Measurements from ENCODE around the gene CD9. TPM values are rescaled to one million over a fixed set of nuclear protein-coding genes. Genes with fewer than 3 reads are reported as not detected.
"Not testable (repeated sequence)": the region's sequence is repeated elsewhere in the genome, so short reads cannot be mapped to it uniquely, and the experiment has no call there.

The CD9 gene
- 6.0 and 10.8 TPM in 2 replicates for total RNA-seq
- long read RNA-seq, transcript CD9-201 (8 exons, 1,218 nt), result major isoform, 15 of 15 reads
- long read RNA-seq, partial matches to known transcripts, result 0 of 15 reads
- long read RNA-seq, other reads (novel, unspliced or antisense), result 0 of 15 reads

GRCh38 chr12:6200256-6201212 lies at the start of gene CD9:
TSS of gene CD9 (plus strand) at chr12:6200400. CDS start at chr12:6200500, 100 bp downstream.
- Mint-ChIP-seq H3K27ac (peak within 1 kb of the TSS; percentile 80), H3K36me3 (ENCODE audit: insufficient read depth) (no peaks in the 10 kb centered on the region), H3K27me3 (peaks cover 71% of the 10 kb centered on the region), H3K4me1 (ENCODE audit: low read depth) (peaks cover 30% of the 10 kb centered on the region), H3K4me3 (ENCODE audit: low read depth) (peak within 1 kb of the TSS; percentile 74), H3K9me3 (ENCODE audit: low read depth) (no peaks in the 10 kb centered on the region)
- DNase-seq (ENCODE audit: low spot score, unreplicated experiment), result no peak
- TF ChIP-seq CTCF (IDR thresholded peaks at IDR 0.05; ENCODE audit: unreplicated experiment), result no peak

GRCh38 chr12:6154730-6155459 lies 45.3 kb upstream of the CD9 start:
- no peak overlapping the region for H3K4me3 Mint-ChIP-seq (ENCODE audit: low read depth)
- DNase-seq (ENCODE audit: low spot score, unreplicated experiment), result no peak
- peaks cover 13% of the 10 kb centered on the region for H3K4me1 Mint-ChIP-seq (ENCODE audit: low read depth)
- H3K9me3 Mint-ChIP-seq (ENCODE audit: low read depth), result peaks cover 3% of the 10 kb centered on the region
- H3K36me3 Mint-ChIP-seq (ENCODE audit: insufficient read depth), result no peaks in the 10 kb centered on the region
- TF ChIP-seq CTCF (IDR thresholded peaks at IDR 0.05; ENCODE audit: unreplicated experiment), result no peak
- H3K27me3 Mint-ChIP-seq, result no peaks in the 10 kb centered on the region
- H3K27ac Mint-ChIP-seq, result no peak overlapping the region

- DNase-seq (ENCODE audit: low spot score, unreplicated experiment), result no peak
- Mint-ChIP-seq H3K9me3 (ENCODE audit: low read depth) (peaks cover 3% of the 10 kb centered on the region), H3K27me3 (peaks cover 2% of the 10 kb centered on the region), H3K4me1 (ENCODE audit: low read depth) (peaks cover 13% of the 10 kb centered on the region), H3K36me3 (ENCODE audit: insufficient read depth) (no peaks in the 10 kb centered on the region), H3K27ac (no peak overlapping the region), H3K4me3 (ENCODE audit: low read depth) (no peak overlapping the region)
- no peak for TF ChIP-seq CTCF (IDR thresholded peaks at IDR 0.05; ENCODE audit: unreplicated experiment)
These were observed 42.7 kb upstream of the CD9 start for GRCh38 chr12:6157482-6157881.

- Mint-ChIP-seq H3K27ac (peak overlapping the region; percentile 45), H3K36me3 (ENCODE audit: insufficient read depth) (no peaks in the 10 kb centered on the region), H3K4me3 (ENCODE audit: low read depth) (no peak overlapping the region), H3K9me3 (ENCODE audit: low read depth) (peaks cover 3% of the 10 kb centered on the region), H3K4me1 (ENCODE audit: low read depth) (peaks cover 13% of the 10 kb centered on the region), H3K27me3 (peaks cover 2% of the 10 kb centered on the region)
- no peak for TF ChIP-seq CTCF (IDR thresholded peaks at IDR 0.05; ENCODE audit: unreplicated experiment)
- DNase-seq (ENCODE audit: low spot score, unreplicated experiment), result no peak
These were observed 41.9 kb upstream of the CD9 start for GRCh38 chr12:6158255-6158654.

- no peaks in the 10 kb centered on the region for H3K36me3 Mint-ChIP-seq (ENCODE audit: insufficient read depth)
- peaks cover 3% of the 10 kb centered on the region for H3K9me3 Mint-ChIP-seq (ENCODE audit: low read depth)
- H3K4me1 Mint-ChIP-seq (ENCODE audit: low read depth), result peaks cover 13% of the 10 kb centered on the region
- H3K4me3 Mint-ChIP-seq (ENCODE audit: low read depth), result no peak overlapping the region
- peaks cover 2% of the 10 kb centered on the region for H3K27me3 Mint-ChIP-seq
- no peak for TF ChIP-seq CTCF (IDR thresholded peaks at IDR 0.05; ENCODE audit: unreplicated experiment)
- DNase-seq (ENCODE audit: low spot score, unreplicated experiment), result no peak
- H3K27ac Mint-ChIP-seq, result no peak overlapping the region
These were observed 41.5 kb upstream of the CD9 start for GRCh38 chr12:6158749-6159148.

- H3K36me3 Mint-ChIP-seq (ENCODE audit: insufficient read depth); H3K4me3 Mint-ChIP-seq (ENCODE audit: low read depth); H3K27ac Mint-ChIP-seq; H3K27me3 Mint-ChIP-seq; DNase-seq (ENCODE audit: low spot score, unreplicated experiment); H3K9me3 Mint-ChIP-seq (ENCODE audit: low read depth): not testable (repeated sequence)
- H3K4me1 Mint-ChIP-seq (ENCODE audit: low read depth), result peaks cover 13% of the 10 kb centered on the region
These were observed 40.8 kb upstream of the CD9 start for GRCh38 chr12:6159166-6160011.

- peaks cover 13% of the 10 kb centered on the region for H3K4me1 Mint-ChIP-seq (ENCODE audit: low read depth)
- H3K27ac Mint-ChIP-seq; H3K4me3 Mint-ChIP-seq (ENCODE audit: low read depth); H3K9me3 Mint-ChIP-seq (ENCODE audit: low read depth); H3K27me3 Mint-ChIP-seq; DNase-seq (ENCODE audit: low spot score, unreplicated experiment); H3K36me3 Mint-ChIP-seq (ENCODE audit: insufficient read depth): not testable (repeated sequence)
These were observed 40.1 kb upstream of the CD9 start for GRCh38 chr12:6160049-6160649.

All from progenitor cell of endocrine pancreas (in vitro differentiated cells).